K562 (cell line): Measurements from ENCODE around the gene ZBTB43. TPM values are rescaled to one million over a fixed set of nuclear protein-coding genes. Genes with fewer than 3 reads are reported as not detected.

Experiments
- ATAC-seq: fragments of 200-7000 bp; cut with Tn5 transposase; 3 replicates; pipeline ENCODE4 v1.9.1; 2020; ENCODE audit warnings: moderate library complexity
- BruUV-seq: library from RNA; stranded (reverse); fragments of 400-500 nt; replicated peaks from 2 replicates; lab custom pipeline; 2021; lab: Mats Ljungman, UMichigan
- CTCF ChIA-PET: fragments of 300-600 bp; formaldehyde crosslinking; extraction: SDS; loops from one replicate; lab custom pipeline; 2021; ENCODE audit warnings: low intra/inter-chr PET ratio; lab: Yijun Ruan, JAX
- POLR2A ChIA-PET: fragments of 300-600, 350-650 bp; sonication (Branson Sonifier 250); formaldehyde crosslinking; extraction: SDS; loops from one replicate; lab custom pipeline; 2021; ENCODE audit warnings: antibody characterized with exemption, inconsistent platforms; lab: Yijun Ruan, JAX
- DNase-seq, 4 experiments: peaks; one replicate each; pipeline versions ENCODE4 v3.0.0 to v3.0.0-alpha.2; 2011 to 2018; ENCODE audit warnings: low spot score in 3 of 4, mixed read lengths in 3 of 4; ENCODE audit errors: extremely low read depth in 1 of 4
- FAIRE-seq: peaks from 2 replicates; lab custom pipeline; 2011; peaks lifted over from hg19 to GRCh38; lab: Jason Lieb, UNC
- H2AFZ ChIP-seq: 2 replicates; pipeline ENCODE4 v1.6.0; 2011; ENCODE audit warnings: low read depth, low read length, control low read depth, inconsistent platforms
- H3K27ac ChIP-seq: fragments of 200-600 bp; 3 replicates; pipeline ENCODE4 v1.8.0; 2011; ENCODE audit warnings: low read depth, mild to moderate bottlenecking, control low read depth, inconsistent platforms, low read length, moderate library complexity, mixed read lengths; ENCODE audit errors: extremely low read depth
- H3K27me3 ChIP-seq, 2 experiments: fragments of 300-600 bp in 1 of 2; 2 replicates in 1 of 2; 3 replicates in 1 of 2; pipeline versions ENCODE4 v1.6.0 to v1.8.0; 2011; ENCODE audit warnings: inconsistent platforms in 2 of 2, low read length in 2 of 2, mild to moderate bottlenecking in 1 of 2, mixed read lengths in 1 of 2, moderate library complexity in 1 of 2; ENCODE audit not compliant: control insufficient read depth in 2 of 2, insufficient read depth in 2 of 2
- H3K36me3 ChIP-seq: fragments of 300-600 bp; 3 replicates; pipeline ENCODE4 v1.8.0; 2011; ENCODE audit warnings: mild to moderate bottlenecking, low read length, inconsistent platforms; ENCODE audit not compliant: control insufficient read depth, insufficient read depth
- H3K4me1 ChIP-seq, 2 experiments: fragments of 200-600 bp in 1 of 2; replicated peaks in 1 of 2; 2 replicates in 1 of 2; 3 replicates in 1 of 2; pipeline versions ENCODE4 v1.5.1 to v1.8.0; 2011; ENCODE audit warnings: inconsistent platforms in 2 of 2, low read length in 2 of 2, mild to moderate bottlenecking in 1 of 2, mixed read lengths in 1 of 2, moderate library complexity in 1 of 2; ENCODE audit not compliant: control insufficient read depth in 2 of 2, insufficient read depth in 2 of 2
- H3K4me2 ChIP-seq: 2 replicates; pipeline ENCODE4 v1.6.1; 2011; ENCODE audit warnings: low read length, control low read depth, inconsistent platforms, mixed read lengths; ENCODE audit not compliant: insufficient read depth
- H3K4me3 ChIP-seq: fragments of 200-600 bp; sonication (generic), shearing (Covaris generic); 2 replicates; pipeline ENCODE4 v1.5.1; 2016; ENCODE audit warnings: control low read depth, inconsistent platforms
- H3K79me2 ChIP-seq: fragments of 200-600 bp; 3 replicates; pipeline ENCODE4 v1.8.0; 2011; ENCODE audit warnings: low read length, inconsistent platforms; ENCODE audit not compliant: control insufficient read depth, insufficient read depth
- H3K9ac ChIP-seq, 2 experiments: 2 replicates each; pipeline versions ENCODE4 v1.6.0 to v1.6.1; 2011; ENCODE audit warnings: low read depth in 2 of 2, low read length in 2 of 2, control low read depth in 1 of 2, inconsistent platforms in 1 of 2, mild to moderate bottlenecking in 1 of 2, mixed read lengths in 1 of 2; ENCODE audit not compliant: insufficient read depth in 1 of 2
- H3K9me1 ChIP-seq: one replicate; pipeline ENCODE4 v1.6.0; 2011; ENCODE audit warnings: inconsistent platforms, mild to moderate bottlenecking, low read length, moderate library complexity; ENCODE audit not compliant: control insufficient read depth, insufficient read depth
- H3K9me3 ChIP-seq: replicated peaks from 2 replicates; pipeline ENCODE4 v1.5.1; 2011; ENCODE audit warnings: low read depth, low read length, inconsistent platforms; ENCODE audit not compliant: control insufficient read depth, insufficient read depth
- H4K20me1 ChIP-seq: replicated peaks from 2 replicates; pipeline ENCODE4 v1.6.1; 2011; ENCODE audit warnings: low read length, inconsistent platforms, mixed read lengths; ENCODE audit not compliant: control insufficient read depth, insufficient read depth
- BCLAF1 ChIP-seq, 2 experiments: fragments of 450-650 bp in 1 of 2; IDR thresholded peaks; 2 replicates each; pipeline ENCODE4 v1.6.1; 2011 to 2017; ENCODE audit warnings: low read depth in 2 of 2, antibody characterized with exemption in 1 of 2, borderline replicate concordance in 1 of 2, low read length in 1 of 2, mild to moderate bottlenecking in 1 of 2, mixed read lengths in 1 of 2; ENCODE audit not compliant: control insufficient read depth in 1 of 2
- C11orf30 ChIP-seq: fragments of 450-650 bp; IDR thresholded peaks from 2 replicates; pipeline ENCODE4 v1.6.1; 2016; ENCODE audit warnings: low read depth, mild to moderate bottlenecking
- COPS2 ChIP-seq: fragments of 450-650 bp; conservative IDR thresholded peaks from 2 replicates; pipeline ENCODE4 v1.6.1; 2016; ENCODE audit warnings: mild to moderate bottlenecking, moderate library complexity
- FOXA3 ChIP-seq, 2 experiments: fragments of 450-650 bp in 1 of 2; sonication (generic) in 1 of 2; formaldehyde crosslinking; IDR thresholded peaks in 1 of 2; conservative IDR thresholded peaks in 1 of 2; 2 replicates each; pipeline versions ENCODE4 v1.4.0 to v1.8.0; 2020 to 2022; ENCODE audit warnings: mild to moderate bottlenecking in 2 of 2, missing genetic modification reagents in 1 of 2
- MTF1 ChIP-seq: fragments of 250-450 bp; sonication (Bioruptor Pico); IDR thresholded peaks from 2 replicates; pipeline ENCODE4 v1.9.0; 2021; ENCODE audit warnings: moderate library complexity, mild to moderate bottlenecking, inconsistent platforms, borderline replicate concordance
- NCOR1 ChIP-seq: fragments of 450-650 bp; IDR thresholded peaks from 2 replicates; pipeline ENCODE4 v1.6.1; 2016; ENCODE audit warnings: mild to moderate bottlenecking, moderate library complexity
- POLR2AphosphoS2 ChIP-seq: IDR thresholded peaks from 2 replicates; pipeline ENCODE4 v1.6.1; 2012; ENCODE audit warnings: low read length, improper control_type of control experiment
- RAD21 ChIP-seq, 2 experiments: fragments of 250-450 bp in 1 of 2; fragments of 450-650 bp in 1 of 2; sonication (Bioruptor Pico) in 1 of 2; formaldehyde crosslinking in 1 of 2; IDR thresholded peaks in 1 of 2; conservative IDR thresholded peaks in 1 of 2; 2 replicates each; pipeline versions ENCODE4 v1.4.0 to v1.8.0; 2020 to 2022; ENCODE audit warnings: mild to moderate bottlenecking in 2 of 2, moderate library complexity in 1 of 2
- SIRT6 ChIP-seq: IDR thresholded peaks from one replicate; pipeline ENCODE4 v1.6.1; 2012; ENCODE audit warnings: low read depth, mild to moderate bottlenecking, control low read depth, inconsistent platforms, low read length, moderate library complexity
- U2AF1 ChIP-seq: fragments of 200-400 bp; formaldehyde crosslinking; optimal IDR thresholded peaks from 2 replicates; pipeline ENCODE3; 2017; ENCODE audit warnings: mild to moderate bottlenecking, low read depth, low read length, moderate library complexity
- ZNF140 ChIP-seq: fragments of 250-450 bp; sonication (Bioruptor Pico); IDR thresholded peaks from 2 replicates; pipeline ENCODE4 v1.8.0; 2021; ENCODE audit warnings: moderate library complexity, mild to moderate bottlenecking, inconsistent platforms
- ZNF316 ChIP-seq: fragments of 450-650 bp; IDR thresholded peaks from 2 replicates; pipeline ENCODE4 v1.6.1; 2016
- WGBS: fragments of 100-300 bp; shearing (Covaris generic); methylation state at CpG from one replicate; pipeline ENCODE4 v1.1.6; 2016; ENCODE audit warnings: low coverage, mixed read lengths; ENCODE audit not compliant: insufficient coverage; ENCODE audit errors: missing lambda C conversion rate; 5-methylcytosine and 5-hydroxymethylcytosine counted together
- in situ Hi-C: fragments of 300-500 bp; cut with MboI; formaldehyde crosslinking; loops from 4 replicates; pipeline ENCODE4 v1.15.0; 2018; ENCODE audit warnings: inconsistent platforms, mixed read lengths
- intact Hi-C: fragments of 100-400 bp; cut with micrococcal nuclease; formaldehyde crosslinking; loops from 2 replicates; pipeline ENCODE4 v1.14.2; 2022
- polyA plus RNA-seq, 8 experiments: library from polyadenylated mRNA; depleted of rRNA in 4 of 8; stranded (reverse) in 5 of 8; unstranded in 3 of 8; fragments of >200 nt; fragmentation: Nextera tagmentation in 2 of 8; fragmentation: Illumina TruSeq in 1 of 8; extraction: Ambion mirVana in 2 of 8; extraction: Trizol in 1 of 8; gene quantifications; 2 replicates each; pipeline versions ENCODE4 v1.2.1 to v1.2.3, GENCODE V29; 2011 to 2014; ENCODE audit warnings: inconsistent platforms in 1 of 8, missing spikeins in 1 of 8
- total RNA-seq, 7 experiments: library from RNA; depleted of rRNA in 6 of 7; stranded (reverse); fragments of >200 nt in 6 of 7; fragmentation: Illumina TruSeq in 2 of 7; extraction: Trizol in 2 of 7; gene quantifications; 2 replicates each; pipeline versions ENCODE4 v1.2.1 to v1.2.3, GENCODE V29; 2011 to 2021; ENCODE audit warnings: low replicate concordance in 1 of 7

Gene ZBTB43
- total and polyA plus RNA-seq, 9 of the 15 experiments (the other 6 are each of a cell fraction or from before 2014, with no cell fraction given) = 3.9 to 17.2 (median 9.1) TPM

GRCh38 chr9:126773004-126773607 is 31.7 kb upstream of the ZBTB43 start (continued):
- TF ChIP-seq BCLAF1 (IDR thresholded peaks at IDR 0.05; ENCODE audit: borderline replicate concordance in 1 of 2, control insufficient read depth in 1 of 2, low read depth in 2 of 2, low read length in 1 of 2) = no peak
- no peak for TF ChIP-seq SIRT6
- TF ChIP-seq RAD21 (CRISPR knock-in tag; conservative IDR thresholded peaks at IDR 0.05 in 1 of 2, IDR thresholded peaks at IDR 0.05 in 1 of 2) = peak; percentile 30 to 63
- no peak for TF ChIP-seq MTF1
- no peak for TF ChIP-seq U2AF1
- no peak for TF ChIP-seq COPS2

- no TSS peak for BruUV-seq
- Histone ChIP-seq H3K36me3 (no peaks in the 10 kb centered on the region), H3K9me1 (no peaks in the 10 kb centered on the region), H3K4me2 (no peak overlapping the region), H3K4me3 (no peak overlapping the region), H3K9ac (no peak overlapping the region), H3K9me3 (no peaks in the 10 kb centered on the region), H3K79me2 (no peaks in the 10 kb centered on the region), H3K4me1 (no peaks in the 10 kb centered on the region; a peak in 1 of 5 replicates), H4K20me1 (no peaks in the 10 kb centered on the region; the same call in 1 of the 2 replicates), H3K27ac (no peak overlapping the region)
- DNase-seq = no peak
- in situ Hi-C loops = no loop called here
- intact Hi-C loops = no loop called here
- ChIA-PET CTCF (interaction anchor here (0.7 kb wide), 1 partner anchor 108 kb away, joined by 3 read pairs; no protein-coding TSS in a partner anchor), POLR2A (interaction anchor here (1.3 kb wide), 1 partner anchor 21 kb away, joined by 4 read pairs; no protein-coding TSS in a partner anchor)
- ATAC-seq = no peak
- no peak for TF ChIP-seq ZNF140
- TF ChIP-seq NCOR1 = no peak
- peak; percentile 47 for TF ChIP-seq C11orf30
- TF ChIP-seq FOXA3 (CRISPR knock-in tag; conservative IDR thresholded peaks at IDR 0.05 in 1 of 2, IDR thresholded peaks at IDR 0.05 in 1 of 2) = no peak
- no peak for TF ChIP-seq POLR2AphosphoS2
- TF ChIP-seq ZNF316 = peak; percentile 28; the same call in 1 of the 2 replicates
- TF ChIP-seq, all 486 proteins: peak for 2
- Histone ChIP-seq H2AFZ (no peak overlapping the region), H3K27me3 (peaks cover 22 to 42% of the 10 kb centered on the region in 2 experiments)
- FAIRE-seq = no peak
- WGBS = 6% methylated on average over 5 of the region's 5 CpGs
Measured at GRCh38 chr9:126775926-126776325, 28.9 kb upstream of the ZBTB43 start.
